Activated naive CD8-positive, alpha-beta T cell (primary cell): ENCODE results near the gene SLCO3A1.
A peak's percentile ranks its signal among the peaks of the same experiment; 100 is the strongest.

ENCODE experiments used
- H3K27ac Mint-ChIP-seq: one replicate; pipeline ENCODE4 v1.8.0; 2021; ENCODE audit warnings: mixed read lengths
- H3K27me3 Mint-ChIP-seq: one replicate; pipeline ENCODE4 v1.8.0; 2021; ENCODE audit warnings: mixed read lengths
- H3K36me3 Mint-ChIP-seq: one replicate; pipeline ENCODE4 v1.8.0; 2021; ENCODE audit warnings: mixed read lengths
- H3K4me1 Mint-ChIP-seq: one replicate; pipeline ENCODE4 v1.8.0; 2021; ENCODE audit warnings: low read depth, mixed read lengths
- H3K4me3 Mint-ChIP-seq: one replicate; pipeline ENCODE4 v1.8.0; 2021; ENCODE audit warnings: mild to moderate bottlenecking, mixed read lengths
- H3K9me3 Mint-ChIP-seq: one replicate; pipeline ENCODE4 v1.8.0; 2021; ENCODE audit warnings: low read depth, mixed read lengths

Gene SLCO3A1

DNA sequence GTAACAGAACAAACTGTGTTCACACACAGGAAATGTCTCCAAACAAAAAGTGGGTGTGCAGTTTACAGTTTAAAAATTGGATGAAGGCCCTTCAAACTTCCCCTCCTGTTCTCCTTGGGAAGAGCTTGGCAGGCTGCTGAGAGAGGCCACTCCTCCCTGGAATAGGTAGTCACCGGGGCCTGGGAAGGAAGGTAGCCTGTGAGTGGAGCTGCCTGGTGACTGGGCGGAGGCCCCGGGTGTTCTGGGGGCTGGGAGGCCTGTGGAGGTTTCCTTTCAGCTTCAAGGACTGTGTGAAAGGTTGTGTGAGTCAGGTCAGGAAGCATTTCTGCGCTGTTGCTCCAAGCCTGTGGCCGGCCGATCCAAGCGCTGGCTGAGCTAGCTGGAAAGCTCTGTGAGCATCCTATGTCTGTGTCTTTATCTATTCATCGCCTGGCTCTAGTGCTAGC lies 14.1 kb downstream of the SLCO3A1 start:
- no peak overlapping the region for H3K27ac Mint-ChIP-seq
- no peak overlapping the region for H3K4me3 Mint-ChIP-seq
- no peaks in the 10 kb centered on the region for H3K27me3 Mint-ChIP-seq
- H3K4me1 Mint-ChIP-seq = peaks cover 78% of the 10 kb centered on the region
- H3K36me3 Mint-ChIP-seq = no peaks in the 10 kb centered on the region
- H3K9me3 Mint-ChIP-seq = no peaks in the 10 kb centered on the region

DNA sequence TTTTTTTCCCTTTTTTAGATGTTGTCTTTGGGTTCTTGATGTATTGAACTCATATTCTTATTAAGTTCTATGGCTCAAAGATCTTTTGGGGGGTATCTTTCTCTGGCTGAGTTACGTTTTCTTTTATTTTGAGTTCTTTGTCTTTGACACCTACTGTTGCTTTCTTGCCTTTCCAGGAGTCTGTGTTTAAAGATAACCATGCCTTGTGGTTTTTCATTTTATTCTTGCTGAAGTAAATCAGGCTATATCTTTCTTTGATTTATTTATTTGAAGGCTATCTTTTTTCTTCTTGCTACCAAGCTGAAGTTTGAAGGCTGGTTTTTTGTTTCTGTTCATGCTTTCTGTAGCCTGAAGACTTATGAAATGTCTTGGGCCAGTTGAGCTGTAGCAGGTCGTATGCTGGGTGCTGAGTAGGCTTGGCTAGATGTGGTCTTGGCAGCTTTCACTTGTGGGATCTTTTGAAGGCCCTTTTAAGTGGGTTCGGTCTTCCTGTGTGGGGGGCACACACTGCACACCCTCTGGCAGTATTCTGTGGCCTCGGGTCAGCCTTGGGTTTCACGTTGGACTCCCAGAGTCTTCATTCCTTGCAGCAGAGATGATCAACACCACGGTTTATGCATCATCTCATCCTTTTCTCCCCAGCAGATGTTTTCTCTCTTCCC lies 17.5 kb downstream of the SLCO3A1 start:
- Mint-ChIP-seq H3K36me3 (peaks cover 4% of the 10 kb centered on the region), H3K4me3 (peak overlapping the region; percentile 7), H3K9me3 (no peaks in the 10 kb centered on the region), H3K27ac (peak overlapping the region; percentile 6), H3K27me3 (no peaks in the 10 kb centered on the region), H3K4me1 (peaks cover 60% of the 10 kb centered on the region)

DNA sequence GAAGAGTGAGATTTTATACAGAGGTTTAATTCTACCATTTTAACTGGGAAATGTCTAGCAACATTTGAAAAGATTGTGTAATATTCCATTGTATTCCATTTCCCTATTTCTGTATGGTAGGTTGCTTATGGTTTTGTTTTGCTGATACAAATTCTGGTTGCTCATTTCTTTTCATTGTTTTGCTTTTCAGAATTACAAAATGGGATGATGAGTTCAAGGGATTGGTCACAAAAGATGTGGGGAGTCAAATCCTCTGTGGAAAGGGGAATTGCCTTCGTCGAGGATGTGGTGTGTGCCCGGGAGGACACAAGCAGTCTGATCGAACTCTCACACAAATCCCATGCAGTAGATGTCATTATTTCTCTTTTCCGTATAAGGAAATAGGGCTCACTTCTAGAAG lies 18.3 kb downstream of the SLCO3A1 start:
- no peaks in the 10 kb centered on the region for H3K27me3 Mint-ChIP-seq
- H3K4me1 Mint-ChIP-seq = peaks cover 52% of the 10 kb centered on the region
- no peak overlapping the region for H3K27ac Mint-ChIP-seq
- H3K36me3 Mint-ChIP-seq = peaks cover 4% of the 10 kb centered on the region
- no peaks in the 10 kb centered on the region for H3K9me3 Mint-ChIP-seq
- no peak overlapping the region for H3K4me3 Mint-ChIP-seq

DNA sequence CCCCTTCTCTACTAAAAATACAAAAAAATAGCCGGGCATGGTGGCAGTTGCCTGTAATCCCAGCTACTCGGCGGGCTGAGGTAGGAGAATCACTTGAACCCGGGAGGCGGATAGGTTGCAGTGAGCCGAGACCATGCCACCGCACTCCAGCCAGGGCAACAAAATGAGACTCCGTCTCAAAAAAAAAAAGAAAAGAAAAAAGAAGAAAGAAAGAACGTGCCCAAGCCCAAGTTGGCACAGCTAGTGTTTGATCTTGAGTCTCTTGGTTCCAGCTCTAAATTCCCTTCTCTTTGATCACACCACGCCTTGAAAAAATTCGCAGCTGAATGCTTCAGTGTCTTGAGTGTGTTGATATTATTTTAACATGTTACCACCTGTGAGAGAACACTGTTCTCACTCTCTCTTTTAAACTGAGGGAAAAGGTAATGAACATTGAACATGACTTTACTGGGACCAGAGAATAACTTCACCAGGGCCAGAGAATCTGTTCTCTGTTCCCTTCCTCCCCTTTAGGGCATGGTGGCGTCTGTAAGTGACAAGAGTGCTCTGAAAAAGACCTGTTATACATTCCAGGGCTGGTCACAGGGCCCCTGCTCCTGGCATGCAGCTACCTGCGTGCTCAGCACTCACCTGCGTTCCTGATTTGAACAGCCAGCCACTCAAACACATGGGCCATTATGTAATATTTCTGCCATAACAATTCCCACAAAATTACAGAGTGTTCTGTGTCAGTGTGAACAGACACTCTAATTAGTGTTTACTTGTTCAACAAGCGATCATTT lies 19.0 kb downstream of the SLCO3A1 start:
- Mint-ChIP-seq H3K27ac (no peak overlapping the region), H3K27me3 (no peaks in the 10 kb centered on the region), H3K4me1 (peaks cover 44% of the 10 kb centered on the region), H3K4me3 (no peak overlapping the region), H3K36me3 (peaks cover 7% of the 10 kb centered on the region), H3K9me3 (no peaks in the 10 kb centered on the region)

DNA sequence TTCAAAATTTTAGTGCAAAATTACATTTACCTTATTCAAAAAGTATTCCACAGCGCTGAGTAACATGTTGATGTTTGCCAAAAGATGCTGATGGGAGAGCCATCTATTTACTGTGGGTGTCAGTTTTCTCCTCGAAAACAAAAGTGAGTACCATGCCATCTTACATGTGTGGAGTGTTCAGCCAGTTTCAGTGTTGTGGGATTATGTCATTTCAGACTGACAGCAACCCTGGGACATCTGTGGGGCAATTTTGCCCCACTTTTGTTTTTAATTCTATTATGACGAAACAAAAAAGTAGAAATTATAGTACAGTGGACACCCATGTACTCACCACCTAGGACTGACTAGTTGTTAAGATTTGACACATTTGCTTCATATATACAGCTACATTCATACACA lies 19.6 kb downstream of the SLCO3A1 start:
- Mint-ChIP-seq H3K27me3 (no peaks in the 10 kb centered on the region), H3K4me1 (peaks cover 42% of the 10 kb centered on the region), H3K4me3 (no peak overlapping the region), H3K9me3 (no peaks in the 10 kb centered on the region), H3K36me3 (peaks cover 9% of the 10 kb centered on the region), H3K27ac (no peak overlapping the region)

DNA sequence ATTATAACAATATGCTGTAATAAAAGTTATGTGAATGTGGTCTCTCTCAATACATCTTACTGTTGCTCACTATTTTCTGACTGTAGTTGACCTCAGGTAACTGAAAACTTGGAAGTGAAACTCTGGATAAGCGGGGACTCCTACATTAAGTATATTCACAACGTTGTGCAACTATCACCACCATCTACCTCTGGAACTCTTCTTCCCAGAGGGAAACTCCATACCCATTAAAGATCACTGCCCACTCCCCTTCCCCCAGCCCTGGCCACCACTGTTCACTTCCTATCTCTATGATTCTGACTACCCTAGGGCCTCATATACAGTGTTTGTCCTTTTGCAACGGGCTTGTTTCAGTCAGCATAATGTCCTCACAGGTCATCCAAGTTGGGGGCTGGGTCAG lies 20.7 kb downstream of the SLCO3A1 start:
- H3K36me3 Mint-ChIP-seq = peaks cover 12% of the 10 kb centered on the region
- peaks cover 41% of the 10 kb centered on the region for H3K4me1 Mint-ChIP-seq
- no peak overlapping the region for H3K4me3 Mint-ChIP-seq
- H3K9me3 Mint-ChIP-seq = no peaks in the 10 kb centered on the region
- no peak overlapping the region for H3K27ac Mint-ChIP-seq
- no peaks in the 10 kb centered on the region for H3K27me3 Mint-ChIP-seq

DNA sequence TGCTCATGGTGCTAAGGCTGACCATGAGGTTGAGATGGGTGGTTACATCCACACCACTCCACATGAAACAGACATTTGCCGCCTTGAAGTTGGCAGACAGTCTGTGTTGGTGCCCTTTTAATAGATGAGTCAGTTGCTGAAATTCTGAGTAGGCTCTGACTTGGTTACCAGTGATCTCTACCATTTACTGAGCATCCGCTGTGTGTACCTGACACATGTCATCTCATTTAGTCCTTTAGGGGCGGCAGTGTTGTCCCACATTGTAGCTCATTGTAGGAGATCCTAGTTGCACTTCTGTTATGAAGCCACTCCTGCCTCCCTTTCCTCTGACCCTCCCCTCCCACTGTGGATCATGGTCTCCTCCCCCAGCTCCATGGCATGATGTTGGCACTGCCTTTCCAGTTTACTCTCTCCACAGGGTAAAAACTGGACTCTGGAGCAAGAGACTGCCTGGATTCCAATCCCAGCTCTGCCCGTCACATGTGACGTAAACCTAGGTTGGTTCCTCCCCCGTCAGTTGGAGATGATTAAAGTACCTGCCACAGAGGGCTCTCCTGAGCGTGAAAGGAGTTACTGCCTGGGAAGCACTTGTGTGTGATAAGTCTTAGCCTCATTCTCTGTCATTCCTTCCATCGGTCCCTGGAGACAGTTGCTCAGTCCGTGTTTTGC lies 21.6 kb downstream of the SLCO3A1 start:
- Mint-ChIP-seq H3K4me1 (peaks cover 33% of the 10 kb centered on the region), H3K4me3 (no peak overlapping the region), H3K9me3 (no peaks in the 10 kb centered on the region), H3K36me3 (peaks cover 12% of the 10 kb centered on the region), H3K27me3 (no peaks in the 10 kb centered on the region), H3K27ac (no peak overlapping the region)

DNA sequence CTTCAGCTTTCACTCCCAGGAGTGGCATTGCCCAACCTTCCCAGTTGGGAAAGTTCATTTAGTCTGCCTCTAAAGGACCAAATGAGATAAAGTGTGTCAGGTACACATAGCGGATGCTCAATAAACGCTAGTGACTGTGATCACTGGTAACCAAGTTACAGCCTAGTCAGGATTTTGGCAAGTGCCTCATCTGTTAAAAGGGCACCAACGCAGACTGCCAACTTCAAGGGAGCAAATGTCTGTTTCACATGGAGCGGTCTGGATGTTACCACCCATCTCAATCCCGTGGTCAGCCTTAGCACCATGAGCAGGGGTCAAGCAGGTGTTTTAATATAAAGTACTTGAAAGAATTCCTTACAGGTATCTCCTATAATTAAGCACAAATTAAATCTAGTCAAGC lies 22.7 kb downstream of the SLCO3A1 start:
- no peak overlapping the region for H3K4me3 Mint-ChIP-seq
- no peaks in the 10 kb centered on the region for H3K9me3 Mint-ChIP-seq
- no peak overlapping the region for H3K27ac Mint-ChIP-seq
- H3K27me3 Mint-ChIP-seq = no peaks in the 10 kb centered on the region
- H3K4me1 Mint-ChIP-seq = peaks cover 29% of the 10 kb centered on the region
- peaks cover 12% of the 10 kb centered on the region for H3K36me3 Mint-ChIP-seq

DNA sequence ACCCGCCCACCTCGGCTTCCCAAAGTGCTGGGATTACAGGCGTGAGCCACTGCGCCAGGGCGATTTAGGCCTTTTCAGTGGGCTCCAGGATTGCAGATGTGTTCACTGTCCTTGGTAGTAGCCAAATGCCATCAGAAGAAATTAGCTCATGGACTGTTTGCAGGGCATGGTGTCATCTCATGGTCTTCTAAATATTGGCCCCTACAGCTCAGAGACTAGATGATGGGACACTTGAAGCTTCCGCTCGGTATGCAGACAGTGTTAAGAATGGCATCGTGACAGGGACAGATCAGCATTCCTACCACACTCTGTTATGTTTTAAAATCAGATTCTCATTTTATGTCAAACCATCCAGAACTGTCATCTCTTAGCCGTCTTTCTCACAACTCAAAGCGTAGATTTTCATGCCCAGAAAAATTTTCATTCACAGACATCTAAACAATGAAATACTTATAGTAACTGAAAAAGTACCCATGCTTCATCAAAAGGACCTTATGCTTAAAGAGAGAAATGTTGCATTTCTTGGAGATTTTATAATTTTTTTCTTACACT lies 24.9 kb downstream of the SLCO3A1 start:
- no peak overlapping the region for H3K4me3 Mint-ChIP-seq
- H3K27me3 Mint-ChIP-seq = no peaks in the 10 kb centered on the region
- H3K36me3 Mint-ChIP-seq = peaks cover 12% of the 10 kb centered on the region
- peaks cover 22% of the 10 kb centered on the region for H3K4me1 Mint-ChIP-seq
- no peaks in the 10 kb centered on the region for H3K9me3 Mint-ChIP-seq
- H3K27ac Mint-ChIP-seq = no peak overlapping the region

DNA sequence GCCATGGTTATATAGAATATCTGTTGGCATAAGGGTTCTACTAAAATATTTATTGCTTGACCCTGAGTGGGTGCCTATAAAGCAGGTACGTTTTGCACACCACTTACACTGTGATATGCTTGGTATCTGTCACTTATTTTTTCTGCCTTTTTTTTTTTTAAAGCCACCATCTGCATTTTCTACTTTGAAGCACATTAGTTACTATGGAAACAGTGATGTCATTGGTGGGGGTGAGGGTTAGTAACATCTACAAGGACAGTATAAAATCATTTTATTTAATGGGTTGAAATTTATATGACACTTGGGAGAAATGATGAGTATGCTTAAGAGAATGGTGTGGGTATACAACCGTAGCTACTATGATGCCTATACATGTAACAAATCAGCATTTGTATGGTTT lies 25.6 kb downstream of the SLCO3A1 start:
- Mint-ChIP-seq H3K9me3 (no peaks in the 10 kb centered on the region), H3K36me3 (peaks cover 12% of the 10 kb centered on the region), H3K4me3 (no peak overlapping the region), H3K27me3 (no peaks in the 10 kb centered on the region), H3K4me1 (peaks cover 22% of the 10 kb centered on the region), H3K27ac (no peak overlapping the region)

DNA sequence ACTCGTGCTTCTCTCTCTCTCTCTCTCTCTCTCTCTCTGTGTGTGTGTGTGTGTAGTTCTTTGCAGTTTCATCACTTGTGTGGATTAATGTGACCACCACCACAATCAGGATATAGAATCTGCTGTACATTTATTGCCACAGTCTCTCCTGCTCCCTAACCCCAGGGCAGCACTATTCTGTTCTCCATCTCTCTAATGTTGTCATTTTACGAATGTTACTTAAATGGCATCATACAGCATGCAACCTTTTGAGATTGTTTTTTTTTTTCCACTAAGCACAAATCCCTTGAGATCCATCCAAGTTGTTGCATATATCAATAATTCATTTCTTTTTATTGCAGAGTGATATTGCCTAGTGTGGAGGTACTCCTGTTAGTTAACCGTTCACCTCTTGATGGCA lies 26.9 kb downstream of the SLCO3A1 start:
- Mint-ChIP-seq H3K4me3 (no peak overlapping the region), H3K36me3 (peaks cover 9% of the 10 kb centered on the region), H3K4me1 (peaks cover 16% of the 10 kb centered on the region), H3K9me3 (no peaks in the 10 kb centered on the region), H3K27me3 (no peaks in the 10 kb centered on the region), H3K27ac (no peak overlapping the region)

DNA sequence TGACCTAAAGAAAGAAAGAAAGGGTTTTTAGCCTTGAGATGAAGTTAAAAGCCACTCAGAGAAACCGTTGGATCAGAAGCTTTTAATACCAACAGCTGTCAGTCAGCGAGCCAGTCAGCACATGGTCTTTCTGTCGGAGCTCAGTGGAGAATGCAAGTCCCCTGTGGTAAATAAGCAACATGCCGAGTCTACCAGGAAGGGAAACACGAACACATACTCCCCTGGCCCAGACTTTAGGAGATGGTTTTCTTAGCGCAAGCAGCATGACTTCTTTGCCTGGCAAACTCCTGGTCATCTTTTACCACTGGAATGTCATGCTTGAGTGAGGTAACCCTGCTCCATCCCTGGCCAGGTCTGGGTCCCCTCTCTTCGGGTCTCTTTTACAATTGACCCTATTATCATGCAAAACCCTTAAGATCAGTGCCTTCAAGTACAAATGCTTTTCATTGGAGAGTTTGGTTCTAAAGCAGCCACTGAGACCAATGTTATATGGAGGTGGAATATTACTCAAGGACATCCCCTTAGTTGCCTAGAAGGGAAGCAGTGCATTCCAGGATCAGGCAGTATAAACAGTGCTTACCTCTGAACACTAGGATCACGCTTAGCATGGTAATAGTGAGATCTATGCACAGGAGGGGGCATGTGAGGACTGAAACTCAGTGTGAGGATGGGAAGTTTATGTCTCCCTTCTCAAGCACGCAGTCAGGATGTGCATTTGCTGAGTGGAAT lies 28.2 kb downstream of the SLCO3A1 start:
- Mint-ChIP-seq H3K27ac (no peak overlapping the region), H3K36me3 (peaks cover 12% of the 10 kb centered on the region), H3K4me1 (peaks cover 23% of the 10 kb centered on the region), H3K4me3 (no peak overlapping the region), H3K9me3 (no peaks in the 10 kb centered on the region), H3K27me3 (no peaks in the 10 kb centered on the region)

DNA sequence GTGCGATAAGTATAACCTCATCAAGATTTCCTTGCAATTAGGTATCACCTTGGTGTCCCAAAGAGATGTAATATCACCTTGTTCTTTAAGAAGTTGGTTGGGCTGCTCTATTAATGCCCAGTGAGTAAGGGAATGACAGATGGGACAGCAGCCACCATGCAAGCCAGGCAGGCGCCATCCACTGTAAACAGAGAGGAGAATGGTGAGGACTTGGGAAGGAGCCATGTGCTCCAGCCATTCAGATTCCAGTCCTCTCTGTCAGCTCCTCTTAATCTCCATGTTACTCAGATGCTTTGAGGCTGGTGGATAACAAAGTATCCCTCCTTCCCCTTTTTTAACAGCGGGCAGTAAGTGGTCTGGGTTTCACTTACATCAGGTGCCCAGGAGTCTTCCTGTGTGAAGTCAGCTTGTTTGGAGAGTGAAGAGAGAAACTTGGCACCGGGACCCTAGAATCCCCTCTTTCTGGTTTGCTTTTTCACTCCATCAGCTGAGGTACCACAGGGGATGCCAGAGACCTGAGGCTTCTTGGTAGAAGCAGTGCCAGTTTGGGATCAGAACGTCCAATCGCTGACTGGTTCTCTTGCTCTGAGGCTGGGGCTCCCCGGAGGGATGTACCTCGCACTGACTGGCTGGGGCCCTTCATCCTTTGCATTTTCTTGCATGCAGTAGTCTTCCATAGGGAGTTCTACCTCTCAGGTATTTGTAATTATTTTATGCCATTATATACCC lies 29.5 kb downstream of the SLCO3A1 start:
- Mint-ChIP-seq H3K27me3 (no peaks in the 10 kb centered on the region), H3K4me3 (no peak overlapping the region), H3K9me3 (no peaks in the 10 kb centered on the region), H3K4me1 (peaks cover 25% of the 10 kb centered on the region), H3K36me3 (peaks cover 6% of the 10 kb centered on the region), H3K27ac (no peak overlapping the region)

DNA sequence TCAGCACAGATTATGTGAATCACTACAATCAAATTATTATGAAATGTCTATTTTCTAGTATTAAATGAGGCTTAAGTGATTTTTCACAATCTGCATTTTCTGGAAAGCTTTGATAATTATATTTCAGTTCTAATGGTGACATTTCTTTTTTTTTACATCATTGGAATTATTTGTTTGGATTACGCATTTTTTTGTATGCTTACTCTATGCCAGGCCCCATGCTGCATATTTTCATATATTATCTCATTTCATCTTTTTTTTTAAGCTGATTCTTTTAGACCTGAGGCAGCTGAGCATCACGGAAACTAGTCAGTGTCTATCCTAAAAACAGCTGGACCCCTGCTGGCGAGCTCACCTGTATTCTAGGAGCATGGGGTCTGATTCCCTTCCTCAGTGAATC lies 31.1 kb downstream of the SLCO3A1 start:
- H3K9me3 Mint-ChIP-seq = no peaks in the 10 kb centered on the region
- H3K27ac Mint-ChIP-seq = no peak overlapping the region
- H3K36me3 Mint-ChIP-seq = peaks cover 3% of the 10 kb centered on the region
- H3K4me3 Mint-ChIP-seq = no peak overlapping the region
- no peaks in the 10 kb centered on the region for H3K27me3 Mint-ChIP-seq
- peaks cover 20% of the 10 kb centered on the region for H3K4me1 Mint-ChIP-seq
